Fibroblast of the aortic adventitia (primary cell): ENCODE data around the gene LRRC38. TPM values are rescaled to one million over a fixed set of nuclear protein-coding genes. Genes with fewer than 3 reads are reported as not detected.

Source experiments
- DNase-seq: peaks from one replicate; pipeline ENCODE4 v3.0.0-alpha.2; 2010; ENCODE audit warnings: low read depth
- H3K4me3 ChIP-seq: 2 replicates; pipeline ENCODE4 v1.5.1; 2011; ENCODE audit warnings: low read depth, mild to moderate bottlenecking, control low read depth, low read length, moderate library complexity
- total RNA-seq: library from RNA; depleted of rRNA; stranded (reverse); fragments of >200 nt; gene quantifications from 2 replicates; pipeline ENCODE4 v1.2.3, GENCODE V29; 2012; ENCODE audit warnings: low replicate concordance
- TF ChIP-seq, protein P1 (sequence below): IDR thresholded peaks from 2 replicates; pipeline ENCODE4 v1.5.1; 2011; ENCODE audit warnings: mild to moderate bottlenecking, low read length, control low read depth, inconsistent platforms; ENCODE audit not compliant: insufficient read depth

The LRRC38 gene
- total RNA-seq, 1 donor, result not detected

DNA sequence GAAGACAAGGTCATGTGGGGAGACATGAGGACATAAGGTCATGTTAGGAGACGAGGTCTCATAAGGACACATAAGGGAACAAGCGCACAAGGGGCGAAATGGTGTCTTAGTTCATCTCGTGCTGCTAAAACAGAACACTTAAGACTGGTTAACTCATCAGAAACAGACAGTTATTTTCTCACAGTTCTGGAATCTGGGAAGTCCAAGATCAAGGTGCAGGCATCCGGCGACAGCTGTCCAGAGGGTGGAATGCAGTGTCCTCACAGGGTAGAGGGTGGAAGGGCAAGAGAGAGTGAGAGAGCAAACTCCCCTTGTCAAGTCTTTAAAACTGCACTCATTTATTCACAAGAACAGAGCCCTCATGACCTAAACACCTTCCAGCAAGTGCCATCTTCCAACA lies 35.2 kb upstream of the LRRC38 start:
- TF ChIP-seq, protein P1, sequence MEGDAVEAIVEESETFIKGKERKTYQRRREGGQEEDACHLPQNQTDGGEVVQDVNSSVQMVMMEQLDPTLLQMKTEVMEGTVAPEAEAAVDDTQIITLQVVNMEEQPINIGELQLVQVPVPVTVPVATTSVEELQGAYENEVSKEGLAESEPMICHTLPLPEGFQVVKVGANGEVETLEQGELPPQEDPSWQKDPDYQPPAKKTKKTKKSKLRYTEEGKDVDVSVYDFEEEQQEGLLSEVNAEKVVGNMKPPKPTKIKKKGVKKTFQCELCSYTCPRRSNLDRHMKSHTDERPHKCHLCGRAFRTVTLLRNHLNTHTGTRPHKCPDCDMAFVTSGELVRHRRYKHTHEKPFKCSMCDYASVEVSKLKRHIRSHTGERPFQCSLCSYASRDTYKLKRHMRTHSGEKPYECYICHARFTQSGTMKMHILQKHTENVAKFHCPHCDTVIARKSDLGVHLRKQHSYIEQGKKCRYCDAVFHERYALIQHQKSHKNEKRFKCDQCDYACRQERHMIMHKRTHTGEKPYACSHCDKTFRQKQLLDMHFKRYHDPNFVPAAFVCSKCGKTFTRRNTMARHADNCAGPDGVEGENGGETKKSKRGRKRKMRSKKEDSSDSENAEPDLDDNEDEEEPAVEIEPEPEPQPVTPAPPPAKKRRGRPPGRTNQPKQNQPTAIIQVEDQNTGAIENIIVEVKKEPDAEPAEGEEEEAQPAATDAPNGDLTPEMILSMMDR, result no peak

DNA sequence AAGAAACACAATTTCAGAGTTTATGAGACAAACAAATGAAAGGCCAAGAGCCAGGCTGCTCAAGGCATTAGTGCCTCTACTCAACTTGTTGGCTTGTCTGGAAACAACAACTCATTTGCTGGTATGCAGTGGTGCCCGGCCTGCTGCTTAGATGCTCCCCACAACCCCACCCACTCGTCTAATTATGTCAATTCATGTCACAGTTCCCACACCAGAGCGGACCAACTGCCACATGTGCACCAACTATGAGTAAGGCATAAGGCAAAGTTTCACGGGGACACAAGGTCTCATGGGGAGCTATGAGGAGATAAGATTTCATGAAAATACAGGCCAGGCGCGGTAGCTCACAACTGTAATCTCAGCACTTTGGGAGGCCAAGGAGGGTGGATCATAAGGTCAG lies 34.5 kb upstream of the LRRC38 start:
- TF ChIP-seq, protein P1, result no peak
- DNase-seq, result no peak
- no peak overlapping the region for H3K4me3 ChIP-seq

More for the DNA sequence above, 35.2 kb upstream of the LRRC38 start:
- DNase-seq, result no peak
- no peak overlapping the region for H3K4me3 ChIP-seq

DNA sequence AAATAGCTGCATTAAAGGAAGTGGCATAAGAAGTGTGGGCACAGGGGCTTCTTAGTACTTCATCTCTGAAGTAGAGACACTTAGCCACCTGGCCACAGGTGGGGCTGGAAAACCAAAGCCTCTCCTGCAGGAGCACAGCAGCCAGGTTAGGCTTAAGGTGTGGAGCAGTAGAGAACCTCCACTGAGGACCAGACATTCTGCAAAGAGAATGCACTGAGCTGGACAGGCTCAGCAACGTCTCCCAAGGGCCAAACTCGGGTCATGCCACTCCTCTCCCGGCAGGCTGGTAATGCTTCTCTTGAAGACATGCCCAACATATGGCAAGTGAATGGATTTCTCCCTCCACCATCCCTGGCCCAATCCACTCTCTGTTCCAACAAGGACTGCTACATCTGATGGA lies 33.0 kb upstream of the LRRC38 start:
- DNase-seq, result no peak
- no peak overlapping the region for H3K4me3 ChIP-seq
- TF ChIP-seq, protein P1, result no peak

DNA sequence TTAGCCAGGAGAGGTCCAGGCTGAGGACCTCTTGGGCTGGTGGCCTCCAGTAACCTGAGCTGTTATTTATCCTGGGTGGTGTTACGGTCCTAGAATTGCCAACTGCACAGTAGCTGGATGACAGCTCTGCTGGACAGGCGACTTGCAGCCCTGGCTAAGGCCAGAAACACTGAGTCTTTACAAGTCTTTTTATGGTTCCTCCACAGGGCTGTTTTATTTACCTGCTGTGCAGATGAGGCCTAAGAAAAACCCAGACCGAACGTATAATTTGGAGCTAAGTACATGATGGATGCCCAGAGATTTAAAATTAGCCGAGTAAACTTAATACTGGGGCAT lies 30.4 kb upstream of the LRRC38 start:
- TF ChIP-seq, protein P1, result no peak
- H3K4me3 ChIP-seq, result no peak overlapping the region
- no peak for DNase-seq

DNA sequence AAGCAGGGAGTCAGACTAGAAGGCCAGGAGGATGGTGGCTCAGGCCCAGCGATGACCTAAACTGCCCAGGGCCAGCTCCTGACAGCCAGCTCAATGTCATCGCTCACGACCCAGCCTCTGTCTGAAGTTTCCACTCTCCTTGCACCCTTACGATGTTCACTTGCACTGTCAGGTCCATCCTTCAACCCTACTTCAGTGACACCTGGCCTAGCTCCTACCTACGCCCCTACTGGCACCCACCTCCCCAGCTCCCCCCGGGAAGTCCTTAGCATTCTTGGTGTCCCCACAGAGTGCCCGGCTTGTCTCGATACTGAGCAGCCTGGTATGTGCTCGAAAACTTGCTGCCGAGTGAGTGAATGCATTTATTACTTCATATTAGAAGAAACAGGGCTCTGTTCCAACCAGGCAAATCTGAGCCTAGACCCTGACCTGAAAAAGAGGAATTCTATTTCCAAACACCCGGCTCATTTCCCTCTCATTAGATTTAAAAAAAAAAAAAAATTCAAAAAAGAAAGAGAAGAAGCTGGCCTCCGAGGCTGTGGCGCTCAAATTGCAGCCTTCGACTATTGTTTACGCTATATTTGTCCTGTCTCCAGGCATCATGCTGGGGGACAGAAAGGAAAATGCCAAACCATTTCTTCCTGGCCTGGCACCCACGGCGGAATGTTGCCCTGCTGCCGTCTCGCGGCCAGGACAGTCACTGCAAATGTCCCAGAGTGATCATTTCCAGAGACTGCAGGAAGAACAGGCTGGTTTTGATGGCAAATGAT lies 29.8 kb upstream of the LRRC38 start:
- no peak overlapping the region for H3K4me3 ChIP-seq
- no peak for DNase-seq
- TF ChIP-seq, protein P1, result peak; percentile 10

DNA sequence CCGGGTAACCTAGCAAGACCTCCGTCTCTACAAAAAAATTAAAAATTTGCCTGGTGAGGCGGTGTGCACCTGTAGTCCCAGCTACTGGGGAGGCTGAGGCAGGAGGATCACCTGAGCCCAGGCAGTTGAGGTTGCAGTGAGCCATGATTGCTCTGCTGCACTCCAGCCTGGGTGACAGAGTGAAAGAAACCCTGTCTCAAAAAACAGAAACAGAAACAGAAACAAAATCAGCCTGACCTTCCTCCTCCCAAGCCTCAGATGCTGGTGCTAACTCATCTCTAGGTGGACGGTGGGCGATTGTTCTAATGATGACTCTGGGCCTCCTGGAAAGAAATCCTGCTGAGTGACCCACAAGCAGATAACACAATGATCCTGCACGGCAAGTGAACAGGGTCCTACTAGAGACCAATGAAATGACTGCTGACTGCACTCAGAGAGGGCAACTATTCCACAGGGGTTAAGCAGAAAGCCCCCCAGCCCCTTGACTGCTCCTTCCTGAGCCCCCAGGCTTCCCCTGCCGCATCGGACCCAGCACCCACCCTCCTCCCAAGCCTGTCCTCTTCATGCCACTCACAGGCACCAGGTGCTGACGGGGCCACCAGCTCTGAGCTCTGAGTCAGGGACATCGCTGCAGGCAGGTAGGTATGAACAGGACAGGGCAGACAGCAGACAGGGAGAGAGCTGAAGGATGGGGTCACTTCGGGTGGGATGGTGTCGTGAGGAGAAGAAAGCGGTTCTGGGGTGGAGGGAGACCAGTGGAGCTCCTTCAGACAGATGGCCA lies 27.8 kb upstream of the LRRC38 start:
- TF ChIP-seq, protein P1, result no peak
- no peak overlapping the region for H3K4me3 ChIP-seq
- no peak for DNase-seq
